Umbilical cord (tissue), 2 donors: Measurements from ENCODE around the gene TRIM10. TPM values are rescaled to one million over a fixed set of nuclear protein-coding genes. Genes with fewer than 3 reads are reported as not detected.

Experiments used
- DNase-seq: peaks from one replicate; pipeline ENCODE4 v3.0.0-alpha.2; 2015; ENCODE audit warnings: low spot score
- total RNA-seq: library from RNA; depleted of rRNA; stranded (reverse); fragments of >200 nt; gene quantifications from one replicate; pipeline ENCODE4 v1.2.3, GENCODE V29; 2014; ENCODE audit warnings: low replicate concordance; ENCODE audit not compliant: insufficient read depth

The TRIM10 gene, protein sequence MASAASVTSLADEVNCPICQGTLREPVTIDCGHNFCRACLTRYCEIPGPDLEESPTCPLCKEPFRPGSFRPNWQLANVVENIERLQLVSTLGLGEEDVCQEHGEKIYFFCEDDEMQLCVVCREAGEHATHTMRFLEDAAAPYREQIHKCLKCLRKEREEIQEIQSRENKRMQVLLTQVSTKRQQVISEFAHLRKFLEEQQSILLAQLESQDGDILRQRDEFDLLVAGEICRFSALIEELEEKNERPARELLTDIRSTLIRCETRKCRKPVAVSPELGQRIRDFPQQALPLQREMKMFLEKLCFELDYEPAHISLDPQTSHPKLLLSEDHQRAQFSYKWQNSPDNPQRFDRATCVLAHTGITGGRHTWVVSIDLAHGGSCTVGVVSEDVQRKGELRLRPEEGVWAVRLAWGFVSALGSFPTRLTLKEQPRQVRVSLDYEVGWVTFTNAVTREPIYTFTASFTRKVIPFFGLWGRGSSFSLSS
- total RNA-seq: 4.3 TPM

- DNase-seq: no peak
Measured at GRCh38 chr6:30160785-30161531, at the start of gene TRIM10. Gene TRIM10 (minus strand): TSS chr6:30161211. CDS start chr6:30160858, 353 bp downstream.

DNA sequence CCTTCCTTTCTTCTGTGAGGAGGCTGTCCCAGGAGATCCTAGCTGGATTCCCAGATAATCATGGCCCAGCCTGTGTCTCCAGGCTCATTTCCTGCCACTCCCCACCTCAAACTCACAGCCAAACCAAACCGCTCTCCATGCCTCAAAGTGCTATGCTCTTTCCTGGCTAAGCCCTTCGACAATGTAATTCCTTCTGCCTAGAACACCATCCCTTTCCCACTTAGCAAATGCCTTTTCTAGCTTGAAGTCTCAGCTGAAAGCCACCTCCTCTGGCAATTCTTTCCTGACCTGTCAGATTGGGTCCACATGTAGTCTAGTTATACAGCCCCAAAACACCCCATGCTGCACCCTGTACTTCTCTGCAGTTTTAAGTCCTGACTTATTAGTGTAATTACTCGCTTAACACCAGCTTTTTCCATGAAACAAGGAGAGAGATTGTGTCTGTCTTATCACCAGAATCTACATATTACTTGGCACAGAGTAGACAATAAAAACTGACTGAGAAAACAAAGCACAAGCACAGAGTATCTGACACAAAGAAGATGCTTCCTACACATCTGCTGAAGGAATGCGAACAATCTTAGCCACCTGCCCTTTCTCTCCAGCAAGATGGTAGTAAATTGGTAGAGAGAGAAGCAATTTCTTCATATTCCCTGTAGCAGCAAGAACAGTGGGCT is 46.7 kb upstream of the TRIM10 start:
- no peak for DNase-seq

DNA sequence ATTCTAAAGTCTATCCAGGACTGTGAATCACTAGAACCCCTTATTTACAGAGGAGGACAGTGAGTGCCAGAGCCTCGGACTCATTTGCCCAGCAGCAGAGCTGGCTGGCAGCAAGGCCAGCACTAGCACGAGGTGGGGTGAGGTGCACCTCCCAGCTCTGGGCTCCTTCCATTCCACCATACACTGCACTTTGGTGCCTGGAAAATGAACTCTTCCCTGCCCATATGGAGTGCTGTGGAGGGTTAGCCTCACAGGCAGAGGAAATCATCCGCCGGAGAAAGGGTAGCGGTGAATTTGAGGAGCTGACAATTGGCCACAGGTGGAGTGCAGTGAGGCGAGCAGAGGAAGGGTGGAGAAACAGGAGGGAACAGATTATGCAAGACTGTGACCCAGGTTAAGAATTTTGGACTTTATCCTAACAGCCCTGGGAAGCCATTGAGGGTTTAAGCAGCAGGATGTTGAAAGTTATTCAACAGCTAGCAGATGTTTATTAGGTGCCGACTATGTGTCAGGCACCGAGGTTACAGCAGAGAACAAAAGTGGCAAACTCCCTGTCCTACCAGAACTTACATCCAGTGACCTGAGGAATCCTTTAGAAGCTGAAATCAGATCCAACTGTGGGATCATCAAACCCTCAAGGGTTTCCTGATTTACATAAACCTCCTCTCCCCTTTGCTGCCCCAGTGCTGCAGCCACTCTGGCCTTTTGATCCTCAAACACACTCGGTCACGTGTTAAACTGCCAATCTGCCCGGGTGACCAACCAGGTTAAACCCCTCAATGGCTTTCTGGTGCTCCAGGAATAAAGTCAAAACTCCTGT is 46.0 kb upstream of the TRIM10 start:
- no peak for DNase-seq

GRCh38 chr6:30206152-30206551 is 45.1 kb upstream of the TRIM10 start:
- DNase-seq: no peak

GRCh38 chr6:30204116-30204515 is 43.1 kb upstream of the TRIM10 start:
- no peak for DNase-seq

DNA sequence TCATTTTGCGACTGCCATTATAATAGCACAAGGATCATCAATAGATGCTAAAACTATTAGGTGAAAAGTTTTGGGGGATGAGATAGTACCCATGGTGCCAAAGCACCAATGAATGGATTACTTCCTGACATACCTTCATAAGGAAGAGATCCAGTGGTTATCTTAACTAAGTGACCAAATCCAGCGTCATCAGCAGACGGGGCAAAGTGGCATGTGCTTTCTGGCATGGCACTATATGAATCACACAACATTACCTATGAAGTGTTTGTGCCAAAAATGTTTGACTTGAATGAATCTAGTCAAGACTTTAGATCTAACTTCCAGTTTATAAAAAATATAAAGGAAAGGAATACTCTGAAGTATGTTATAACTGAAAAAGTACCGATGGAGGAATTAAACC is 41.4 kb upstream of the TRIM10 start:
- no peak for DNase-seq

- DNase-seq: no peak
Measured at GRCh38 chr6:30200551-30201281, 39.7 kb upstream of the TRIM10 start.

DNA sequence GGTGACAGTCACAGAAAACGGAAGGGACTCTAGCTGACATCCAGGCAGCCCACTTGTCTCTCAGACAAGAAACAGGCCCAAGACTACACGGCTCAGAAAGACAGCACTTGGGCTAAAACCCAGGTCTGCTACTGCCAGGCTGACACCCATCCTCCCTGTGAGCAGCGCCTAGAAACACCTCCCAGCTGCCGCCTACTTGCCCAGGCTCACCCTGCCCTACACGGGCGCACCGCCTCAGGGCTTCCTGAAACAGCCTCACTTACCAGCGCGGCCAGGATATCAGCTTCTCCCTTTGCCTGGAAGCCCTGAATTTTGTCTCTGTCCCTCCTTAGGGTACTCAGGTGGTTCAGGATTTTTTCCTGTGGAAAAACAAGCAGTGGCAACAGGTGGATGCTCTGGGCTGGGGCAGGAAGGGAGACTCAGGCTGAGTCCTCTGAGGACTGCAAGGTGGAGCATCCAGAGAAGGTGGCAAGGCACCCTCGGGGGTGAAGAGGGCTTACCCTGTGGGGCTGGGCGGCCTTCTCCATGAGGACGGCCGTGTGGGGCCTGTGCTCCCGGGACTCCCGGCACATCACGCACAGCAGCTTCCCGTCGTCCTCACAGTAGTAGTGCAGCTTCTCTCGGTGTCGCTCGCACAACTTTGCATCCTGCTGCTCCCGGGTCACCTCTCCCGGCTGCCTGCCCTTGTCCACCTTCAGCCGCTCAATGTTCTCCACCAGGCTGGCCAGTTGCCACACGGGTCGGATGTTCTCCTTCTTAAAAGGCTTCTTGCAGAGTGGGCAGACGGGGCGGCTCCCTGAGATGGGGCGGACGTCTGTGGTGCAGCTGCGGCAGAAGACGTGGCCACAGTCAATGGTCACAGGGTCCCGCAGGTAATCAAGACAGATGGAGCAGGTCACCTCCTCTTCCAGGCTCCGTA is 37.4 kb upstream of the TRIM10 start:
- no peak for DNase-seq

DNA sequence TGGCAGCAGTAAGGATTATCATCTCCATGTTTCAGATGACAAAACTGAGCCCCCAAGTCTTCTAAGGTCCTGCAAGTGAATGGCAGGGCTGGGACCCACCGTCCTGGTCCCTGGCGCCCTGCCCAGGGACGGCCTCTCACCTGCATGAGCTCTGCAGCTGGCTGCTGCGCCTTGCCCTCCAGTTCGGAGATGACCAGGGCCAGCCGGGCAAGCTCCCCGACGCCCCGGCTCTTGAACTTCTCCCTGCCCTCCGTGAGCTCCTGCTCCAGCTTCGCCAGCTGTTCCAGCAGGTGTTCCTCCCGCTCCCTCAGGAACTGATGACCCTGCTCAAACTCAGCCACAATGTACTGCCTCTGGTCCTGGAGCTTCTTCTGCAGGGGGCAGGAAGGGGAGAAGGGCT is 35.4 kb upstream of the TRIM10 start:
- no peak for DNase-seq

- DNase-seq: no peak
Measured at GRCh38 chr6:30195951-30196350, 34.9 kb upstream of the TRIM10 start.

- DNase-seq: no peak
Measured at GRCh38 chr6:30194797-30195690, 34.0 kb upstream of the TRIM10 start.

- DNase-seq: no peak
Measured at GRCh38 chr6:30192076-30192475, 31.1 kb upstream of the TRIM10 start.

DNA sequence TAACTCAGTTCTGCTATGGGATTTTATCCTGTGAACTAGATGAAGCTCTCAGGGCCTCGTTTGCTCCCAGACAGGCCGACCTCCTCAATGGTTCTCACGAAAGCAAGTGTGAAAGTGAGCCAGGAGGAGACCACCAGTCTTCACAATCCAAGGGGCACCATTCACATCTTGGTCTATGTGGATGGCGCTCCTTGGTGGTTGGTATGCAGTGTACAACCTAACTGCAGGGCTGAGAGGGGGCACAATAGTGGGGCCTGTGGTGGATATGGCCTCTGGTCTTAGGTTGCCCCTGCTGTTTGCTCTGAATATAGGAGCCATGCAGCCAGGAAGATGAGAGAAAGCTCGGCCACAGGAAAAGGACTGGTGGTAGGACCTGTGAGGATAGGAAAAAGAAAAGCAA is 27.5 kb upstream of the TRIM10 start:
- no peak for DNase-seq

DNA sequence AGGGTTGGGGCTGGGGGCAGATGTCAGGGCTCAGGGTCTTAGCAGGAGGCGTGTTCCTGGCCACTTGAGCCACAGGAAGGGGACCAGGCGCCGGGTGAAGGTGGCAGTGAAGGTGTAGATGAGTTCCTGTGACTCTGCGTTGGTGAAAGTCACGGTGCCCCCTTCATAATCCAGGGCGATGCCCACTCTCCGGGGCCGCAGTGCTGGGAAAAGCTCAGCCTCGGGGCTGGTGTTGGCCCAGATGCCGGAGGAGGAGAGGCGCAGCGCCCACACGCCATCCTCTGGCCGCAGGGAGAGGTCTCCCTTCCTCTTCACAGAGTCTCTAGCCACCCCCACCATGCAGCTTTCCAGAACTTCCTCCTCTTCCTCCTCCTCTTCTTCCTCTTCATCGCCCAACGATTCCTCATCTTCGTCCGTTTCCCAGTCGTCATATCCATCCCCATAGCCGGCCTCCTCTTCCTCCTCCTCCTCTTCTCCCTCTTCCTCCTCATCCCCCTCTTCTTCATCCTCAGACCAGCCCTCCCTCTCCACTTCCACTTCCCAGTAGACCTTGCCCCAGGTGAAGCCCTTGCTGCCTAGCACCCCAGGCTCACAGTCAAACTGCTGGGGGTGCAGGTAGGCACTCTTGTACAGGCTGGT is 25.0 kb upstream of the TRIM10 start:
- no peak for DNase-seq

DNA sequence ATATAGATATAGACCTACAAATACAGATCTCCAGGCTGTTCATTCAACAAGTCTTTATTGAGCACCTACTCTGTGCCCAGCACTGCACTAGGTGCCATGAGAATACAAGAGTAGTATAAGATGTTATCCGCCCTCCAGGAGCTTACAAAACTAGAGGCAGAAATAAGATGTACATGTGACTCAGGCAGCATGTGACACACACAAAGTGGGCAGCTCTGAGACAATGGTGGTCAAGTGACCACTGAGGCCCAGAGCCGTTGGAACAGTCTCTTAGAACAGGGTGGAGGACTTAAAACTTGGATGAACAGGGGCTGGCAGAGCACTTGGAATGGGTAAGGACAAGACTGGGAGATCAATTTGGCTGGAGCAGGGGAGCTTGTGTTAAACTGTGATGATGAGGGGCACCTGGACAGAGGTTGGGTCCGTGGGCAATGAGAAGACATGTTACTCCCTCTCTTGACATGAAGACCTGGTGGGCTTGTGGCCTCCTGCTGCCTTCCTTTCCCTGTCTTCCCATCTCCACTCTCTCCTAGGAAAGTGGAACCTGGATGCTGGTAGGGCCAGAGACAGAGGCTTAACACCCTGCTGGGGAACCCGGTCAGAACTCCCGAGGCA is 23.5 kb upstream of the TRIM10 start:
- no peak for DNase-seq

DNA sequence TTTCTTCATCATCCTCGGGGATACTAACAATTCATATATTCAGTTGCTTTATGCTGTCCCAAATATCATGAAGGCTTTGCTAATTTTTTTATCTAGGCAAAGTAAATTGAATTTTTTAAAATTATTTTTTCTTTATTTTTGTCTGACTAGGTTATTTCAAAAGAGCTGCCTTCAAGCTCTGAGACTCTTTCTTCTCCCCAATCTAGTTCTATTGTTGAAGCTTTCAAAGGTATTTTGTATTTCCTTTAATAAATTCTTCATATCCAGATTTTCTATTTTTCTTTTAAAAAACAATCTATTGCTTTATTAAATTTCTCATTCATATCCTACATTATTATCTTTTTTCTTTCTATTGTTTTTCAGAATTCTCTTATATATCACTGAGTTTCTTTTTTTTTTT is 19.1 kb upstream of the TRIM10 start:
- no peak for DNase-seq

GRCh38 chr6:30178837-30179236 is 17.8 kb upstream of the TRIM10 start:
- no peak for DNase-seq

DNA sequence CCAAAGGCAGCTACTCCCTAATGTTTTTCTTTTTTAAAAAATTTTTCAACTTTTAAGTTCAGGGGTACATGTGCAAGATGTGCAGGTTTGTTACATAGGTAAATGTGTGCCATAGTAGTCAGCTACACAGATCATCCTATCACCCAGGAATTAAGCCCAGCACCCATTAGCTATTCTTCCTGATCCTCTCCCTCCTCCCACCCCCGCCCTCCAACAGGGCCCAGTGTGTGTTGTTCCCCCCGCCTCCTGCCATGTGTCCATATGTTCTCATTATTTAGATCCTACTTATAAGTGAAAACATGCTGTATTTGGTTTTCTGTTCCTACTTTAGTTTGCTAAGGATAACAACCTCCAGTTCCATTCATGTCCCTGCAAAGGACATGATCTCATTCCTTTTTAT is 14.8 kb upstream of the TRIM10 start:
- DNase-seq: no peak
